AG09319 (cell line): ENCODE results near the gene FITM1.

ENCODE experiments used
- DNase-seq: peaks from one replicate; pipeline ENCODE4 v3.0.0-alpha.2; 2010; ENCODE audit warnings: low read depth; ENCODE audit errors: extremely low read depth
- TF ChIP-seq, protein P1 (sequence below): IDR thresholded peaks from 2 replicates; pipeline ENCODE4 v1.5.1; 2011; ENCODE audit warnings: low read depth, mild to moderate bottlenecking, inconsistent platforms, low read length, moderate library complexity

Gene FITM1

GRCh38 chr14:24116128-24116814, 14.2 kb upstream of the FITM1 start:
- TF ChIP-seq, protein P1, sequence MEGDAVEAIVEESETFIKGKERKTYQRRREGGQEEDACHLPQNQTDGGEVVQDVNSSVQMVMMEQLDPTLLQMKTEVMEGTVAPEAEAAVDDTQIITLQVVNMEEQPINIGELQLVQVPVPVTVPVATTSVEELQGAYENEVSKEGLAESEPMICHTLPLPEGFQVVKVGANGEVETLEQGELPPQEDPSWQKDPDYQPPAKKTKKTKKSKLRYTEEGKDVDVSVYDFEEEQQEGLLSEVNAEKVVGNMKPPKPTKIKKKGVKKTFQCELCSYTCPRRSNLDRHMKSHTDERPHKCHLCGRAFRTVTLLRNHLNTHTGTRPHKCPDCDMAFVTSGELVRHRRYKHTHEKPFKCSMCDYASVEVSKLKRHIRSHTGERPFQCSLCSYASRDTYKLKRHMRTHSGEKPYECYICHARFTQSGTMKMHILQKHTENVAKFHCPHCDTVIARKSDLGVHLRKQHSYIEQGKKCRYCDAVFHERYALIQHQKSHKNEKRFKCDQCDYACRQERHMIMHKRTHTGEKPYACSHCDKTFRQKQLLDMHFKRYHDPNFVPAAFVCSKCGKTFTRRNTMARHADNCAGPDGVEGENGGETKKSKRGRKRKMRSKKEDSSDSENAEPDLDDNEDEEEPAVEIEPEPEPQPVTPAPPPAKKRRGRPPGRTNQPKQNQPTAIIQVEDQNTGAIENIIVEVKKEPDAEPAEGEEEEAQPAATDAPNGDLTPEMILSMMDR, result no peak
- no peak for DNase-seq

GRCh38 chr14:24117179-24117578, 13.3 kb upstream of the FITM1 start:
- no peak for DNase-seq
- TF ChIP-seq, protein P1, result no peak

- no peak for DNase-seq
- TF ChIP-seq, protein P1, result no peak
Observed at GRCh38 chr14:24119691-24120090, 10.8 kb upstream of the FITM1 start.

- TF ChIP-seq, protein P1, result no peak
- DNase-seq, result no peak
Observed at GRCh38 chr14:24121210-24121609, 9.2 kb upstream of the FITM1 start.

DNA sequence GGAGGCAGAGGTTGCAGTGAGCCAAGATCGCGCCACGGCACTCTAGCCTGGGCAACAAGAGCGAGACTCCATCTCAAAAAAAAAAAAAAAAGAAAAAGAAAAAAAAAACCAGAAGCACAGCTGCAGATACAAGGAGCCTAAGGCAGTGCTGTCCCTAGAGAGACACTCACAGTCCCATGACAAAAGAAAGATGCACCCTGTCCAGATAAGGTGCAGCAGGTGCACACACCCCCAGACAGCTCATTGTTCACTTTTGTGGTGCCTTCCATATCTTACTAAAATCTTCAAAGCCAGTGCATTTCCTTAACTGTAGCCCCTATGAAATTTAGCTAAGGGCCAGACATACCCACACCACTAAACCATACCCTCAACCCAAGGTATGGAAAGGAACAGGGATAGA, 8.0 kb upstream of the FITM1 start:
- no peak for DNase-seq
- TF ChIP-seq, protein P1, result no peak

DNA sequence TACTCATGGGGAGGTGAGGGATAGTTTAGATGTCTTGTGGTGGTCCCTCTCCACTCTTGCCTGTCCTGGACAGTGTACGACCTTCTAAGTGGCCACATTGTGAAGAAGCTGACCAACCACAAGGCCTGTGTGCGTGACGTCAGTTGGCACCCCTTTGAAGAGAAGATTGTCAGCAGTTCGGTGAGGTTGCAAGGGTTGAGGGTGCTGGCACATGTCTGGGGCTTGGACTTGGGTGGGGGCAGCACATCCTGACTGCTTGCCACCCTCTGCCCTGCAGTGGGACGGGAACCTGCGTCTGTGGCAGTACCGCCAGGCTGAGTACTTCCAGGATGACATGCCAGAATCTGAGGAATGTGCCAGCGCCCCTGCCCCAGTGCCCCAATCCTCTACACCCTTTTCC, 7.6 kb upstream of the FITM1 start:
- TF ChIP-seq, protein P1, result no peak
- no peak for DNase-seq

GRCh38 chr14:24123424-24124417, 6.7 kb upstream of the FITM1 start:
- DNase-seq, result no peak
- TF ChIP-seq, protein P1, result no peak
